NCI-H1092 (cell line): ENCODE measurements around the gene POSTN.

Experiments used
- DNase-seq: peaks from one replicate; lab custom pipeline; 2025; lab: John Stamatoyannopoulos, UW

POSTN gene

GRCh38 chr13:37598597-37598996, at the start of gene POSTN:
TSS of gene POSTN (minus strand) at chr13:37598768. CDS start at chr13:37598726, 42 bp downstream.
- DNase-seq, result no peak

- no peak for DNase-seq
Observed at GRCh38 chr13:37647031-37647650, 48.6 kb upstream of the POSTN start.

- no peak for DNase-seq
Observed at GRCh38 chr13:37646531-37646930, 48.0 kb upstream of the POSTN start.

DNA sequence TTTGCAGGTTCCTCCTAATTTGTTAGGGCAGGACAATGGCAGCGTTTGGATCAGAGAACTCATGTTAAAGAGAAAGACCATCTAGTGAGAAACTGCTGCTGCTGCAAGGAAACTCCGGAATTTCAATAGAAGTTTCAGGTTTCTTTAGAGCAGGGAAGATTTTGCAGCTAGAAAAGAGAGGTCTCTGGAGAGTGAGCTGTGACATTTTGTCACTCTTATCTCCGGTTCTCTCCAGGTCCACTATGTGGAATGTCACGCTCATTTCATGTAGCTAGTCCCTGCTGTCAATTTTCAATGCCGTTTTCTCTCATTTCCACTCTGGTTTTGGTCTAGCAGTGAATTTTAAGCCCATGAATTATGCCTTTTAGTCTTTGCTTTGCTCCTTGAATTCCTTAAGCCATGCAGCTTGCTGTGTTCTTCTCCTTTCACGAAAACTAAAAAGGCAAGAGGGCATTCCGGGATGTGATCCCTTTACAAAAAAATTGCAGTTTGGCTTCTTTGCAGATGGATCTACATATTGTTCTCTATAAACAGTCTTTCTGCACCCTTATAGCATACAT, 46.7 kb upstream of the POSTN start:
- no peak for DNase-seq

GRCh38 chr13:37641391-37641790, 42.8 kb upstream of the POSTN start:
- no peak for DNase-seq

DNA sequence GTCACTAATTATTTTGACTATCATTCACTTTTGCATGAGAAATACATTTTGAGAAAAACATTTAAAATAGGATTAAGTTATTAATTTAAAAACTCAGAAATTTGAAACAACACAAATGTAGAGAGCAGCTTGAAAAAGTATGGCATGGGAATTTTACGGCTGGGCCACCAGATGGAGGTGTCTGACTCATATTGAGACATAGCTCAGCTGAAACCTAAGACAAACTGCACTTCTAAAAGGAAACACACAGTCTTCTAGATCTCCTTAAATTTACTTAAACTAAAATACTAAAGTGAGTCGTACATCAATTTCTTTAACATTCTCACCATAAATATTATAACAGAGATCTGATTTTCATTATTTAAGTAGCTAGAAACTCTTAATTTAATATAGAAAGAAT, 41.9 kb upstream of the POSTN start:
- peak; percentile 0 for DNase-seq

GRCh38 chr13:37636701-37637100, 38.1 kb upstream of the POSTN start:
- no peak for DNase-seq

DNA sequence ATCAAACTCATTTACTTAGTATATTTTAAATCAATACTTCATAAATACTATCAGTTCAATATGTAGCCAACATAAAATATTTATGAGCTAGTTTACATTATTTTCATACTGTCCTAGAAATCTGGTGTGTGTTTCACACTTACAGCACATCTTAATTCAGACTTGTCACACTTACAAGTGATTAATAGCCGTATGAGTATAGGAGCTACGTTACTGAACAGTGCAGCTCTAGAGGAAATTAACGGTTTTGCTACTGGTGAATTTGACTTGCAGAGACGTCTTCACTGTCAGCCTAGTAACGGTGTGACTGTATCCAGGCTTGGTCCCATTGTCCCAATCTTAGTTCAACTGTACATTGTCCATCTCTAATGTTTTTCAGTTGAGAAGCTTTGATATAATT, 33.7 kb upstream of the POSTN start:
- no peak for DNase-seq

DNA sequence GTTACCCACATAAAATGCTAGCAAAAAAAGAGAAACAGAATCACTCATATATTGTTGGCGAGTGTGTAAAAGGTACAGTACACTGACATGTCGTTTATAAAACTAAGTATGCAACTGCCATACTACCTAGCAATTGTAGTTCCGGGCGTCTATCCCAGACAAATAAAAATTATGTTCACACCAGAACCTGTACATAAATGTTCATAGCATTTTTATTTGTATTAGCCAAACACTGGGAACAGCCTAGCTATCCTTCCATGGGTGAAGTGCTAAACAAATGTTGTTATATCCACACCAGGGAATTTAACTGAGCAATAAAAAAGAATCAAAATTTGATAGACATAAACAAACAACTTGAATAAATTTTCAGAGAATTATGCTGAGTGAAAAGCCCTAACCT, 28.9 kb upstream of the POSTN start:
- peak; percentile 77 for DNase-seq

DNA sequence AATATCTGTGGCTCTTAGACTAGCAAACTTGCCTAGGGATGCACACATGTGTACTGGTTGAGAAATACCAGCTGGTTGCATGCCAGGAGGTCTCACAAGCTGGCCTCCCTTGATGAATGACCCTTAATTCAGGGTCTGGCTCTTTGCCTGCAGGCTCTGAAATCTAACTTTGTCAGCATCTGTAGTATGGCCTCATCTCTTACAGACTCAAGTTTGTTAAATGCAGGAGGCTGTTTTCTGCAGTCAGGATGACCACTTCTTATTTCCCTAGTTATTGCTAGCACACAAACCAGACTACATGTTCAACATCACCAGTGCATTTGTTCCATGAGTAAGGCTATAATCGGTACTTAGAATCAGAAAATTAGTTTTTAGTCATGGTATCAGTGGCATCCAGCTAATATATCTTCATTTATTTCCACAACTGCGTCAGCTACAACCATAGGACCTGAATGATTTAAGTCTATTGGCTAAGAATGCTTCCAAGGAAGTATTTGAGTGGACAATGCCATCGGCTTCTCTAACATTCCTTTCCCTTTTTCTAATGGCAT, 23.3 kb upstream of the POSTN start:
- no peak for DNase-seq

GRCh38 chr13:37618554-37618953, 20.0 kb upstream of the POSTN start:
- DNase-seq, result no peak

- no peak for DNase-seq
Observed at GRCh38 chr13:37617173-37617572, 18.6 kb upstream of the POSTN start.

DNA sequence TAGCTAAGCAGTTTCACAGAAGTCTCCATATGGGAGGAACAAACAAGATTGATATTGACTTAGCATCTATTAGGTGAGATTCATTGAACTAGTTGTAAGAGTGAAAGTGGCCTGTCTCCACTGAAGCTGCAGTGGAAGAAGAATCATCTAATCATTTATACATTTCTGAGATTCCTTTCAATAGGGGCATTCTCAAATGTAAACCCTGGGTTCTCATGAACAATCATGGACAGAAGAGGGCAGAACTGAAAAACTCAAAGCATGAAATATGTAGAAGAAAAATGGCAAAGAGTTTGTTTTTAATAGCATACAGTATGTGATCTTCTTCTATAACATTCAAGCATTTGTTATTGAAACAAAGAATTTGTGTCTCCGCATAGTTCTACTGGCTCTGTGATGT, 17.6 kb upstream of the POSTN start:
- no peak for DNase-seq

GRCh38 chr13:37615276-37615675, 16.7 kb upstream of the POSTN start:
- DNase-seq, result no peak

GRCh38 chr13:37613638-37614037, 15.1 kb upstream of the POSTN start:
- DNase-seq, result no peak

DNA sequence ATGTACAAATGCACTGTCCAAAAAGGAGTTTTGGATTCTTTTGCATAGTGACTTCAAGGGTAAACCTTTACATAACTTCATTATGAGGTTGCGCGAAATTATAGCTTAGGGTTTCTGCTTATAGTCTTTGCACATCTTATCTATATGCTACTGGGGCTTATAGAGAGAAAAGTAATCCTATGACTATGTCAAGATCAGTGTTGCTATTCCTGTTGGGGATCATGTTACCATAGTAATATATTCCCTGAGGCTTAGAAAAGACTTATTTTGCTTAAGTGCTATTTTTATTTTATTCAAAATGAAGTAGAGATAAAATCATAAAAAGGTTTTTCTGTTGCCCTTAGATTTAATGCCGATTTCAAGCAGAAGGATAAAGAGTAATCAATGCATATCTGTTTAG, 14.7 kb upstream of the POSTN start:
- no peak for DNase-seq

GRCh38 chr13:37608750-37609339, 10.3 kb upstream of the POSTN start:
- no peak for DNase-seq

GRCh38 chr13:37602733-37603381, 4.3 kb upstream of the POSTN start:
- DNase-seq, result no peak

DNA sequence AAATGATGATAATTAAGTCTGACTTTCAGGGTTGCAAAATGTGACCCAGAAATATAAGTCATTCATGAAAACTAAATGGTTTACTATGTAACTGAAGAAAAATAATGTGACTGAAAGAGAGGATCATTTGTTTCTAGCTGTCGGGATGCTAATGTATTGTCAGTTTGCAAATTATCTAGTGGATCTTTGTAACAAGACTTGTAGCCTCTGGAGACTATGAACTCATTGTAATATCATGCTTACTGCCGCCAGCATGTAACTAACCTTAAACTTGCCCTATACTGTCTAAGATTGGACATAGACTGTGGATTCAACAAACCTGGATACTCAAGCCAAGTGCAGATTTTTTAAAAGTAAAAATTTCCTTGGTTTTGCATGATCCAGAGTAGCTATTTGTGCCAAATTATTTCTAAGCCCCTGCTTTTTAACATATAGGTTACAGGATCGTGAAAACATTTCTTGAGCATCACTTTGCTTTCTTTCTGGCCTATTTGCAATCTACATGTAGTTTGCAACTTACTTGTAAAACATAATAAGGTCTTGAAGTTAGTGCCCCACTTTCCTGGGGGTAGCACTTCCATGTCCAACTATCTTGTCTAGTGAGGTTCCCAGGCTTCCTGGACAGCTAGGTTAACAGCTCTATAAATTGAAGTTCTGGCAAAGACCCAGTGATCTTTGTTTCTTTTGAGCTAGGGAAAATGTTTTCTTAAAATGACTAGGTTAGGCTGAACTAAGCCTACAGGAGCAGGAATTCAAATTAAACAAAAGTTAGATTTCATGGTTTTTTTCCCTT, 3.3 kb upstream of the POSTN start:
- no peak for DNase-seq

DNA sequence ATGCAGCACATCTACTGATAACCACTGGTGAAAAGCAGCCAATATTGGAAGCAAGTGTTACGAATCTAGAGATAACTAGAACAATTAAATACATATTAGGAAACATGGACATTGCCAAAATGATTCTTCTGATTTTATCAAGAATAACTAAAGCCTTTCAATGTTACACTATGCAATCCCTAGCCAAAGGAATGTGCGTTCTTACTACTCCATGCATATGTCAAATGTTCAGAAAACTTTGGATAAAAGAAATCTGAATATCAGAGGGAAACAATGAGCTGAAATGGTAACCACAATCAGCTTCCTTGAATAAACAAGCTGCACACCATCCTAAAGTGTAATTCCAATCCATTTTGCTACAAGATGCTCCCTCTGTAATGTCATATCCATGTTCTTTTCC, 951 bp upstream of the POSTN start:
- no peak for DNase-seq

GRCh38 chr13:37597477-37598025, 1.0 kb downstream of the POSTN start:
- no peak for DNase-seq

DNA sequence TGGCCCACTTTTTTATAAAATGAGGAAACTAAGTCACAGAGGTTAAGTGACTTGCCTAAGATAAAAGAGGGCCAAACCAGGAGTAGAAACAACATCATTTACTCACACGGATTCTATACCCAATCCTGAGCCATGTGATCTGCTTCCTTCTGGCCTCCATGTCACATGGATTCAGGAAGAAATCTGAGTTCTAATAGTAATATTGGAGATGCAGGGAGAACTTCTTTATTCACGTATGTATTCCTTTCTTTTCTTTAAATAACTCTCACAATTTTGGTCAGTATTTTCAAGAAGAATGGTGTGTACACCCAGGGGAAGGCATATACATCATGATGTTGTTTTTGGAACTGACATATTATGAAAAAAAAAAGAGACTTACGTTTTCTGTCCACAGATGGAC, 1.8 kb downstream of the POSTN start:
- DNase-seq, result no peak
